ENCODE data around the gene FAHD1.
"Not testable (repeated sequence)": the region's sequence is repeated elsewhere in the genome, so short reads cannot be mapped to it uniquely, and the experiment has no call there.

The FAHD1 gene

GRCh38 chr16:1857433-1858097 lies 30.6 kb downstream of the FAHD1 start:
- DNase-seq = no peak

GRCh38 chr16:1858189-1858865 lies 31.3 kb downstream of the FAHD1 start:
- peak; percentile 32 for DNase-seq

GRCh38 chr16:1859650-1860049 lies 32.6 kb downstream of the FAHD1 start:
- DNase-seq = no peak

GRCh38 chr16:1861730-1862129 lies 34.7 kb downstream of the FAHD1 start:
- DNase-seq = no peak

GRCh38 chr16:1862394-1862793 lies 35.4 kb downstream of the FAHD1 start:
- no peak for DNase-seq

- DNase-seq = no peak
Observed at GRCh38 chr16:1863681-1864460, 36.9 kb downstream of the FAHD1 start.

GRCh38 chr16:1865902-1866690 lies 39.1 kb downstream of the FAHD1 start:
- DNase-seq = no peak

GRCh38 chr16:1870365-1871082 lies 43.5 kb downstream of the FAHD1 start:
- DNase-seq = peak; percentile 37

GRCh38 chr16:1871974-1872635 lies 45.1 kb downstream of the FAHD1 start, which contains the start of gene MEIOB:
MEIOB (minus strand) TSS chr16:1872164; CDS start chr16:1868175, 3,989 bp downstream.
- no peak for DNase-seq

- DNase-seq = no peak
Observed at GRCh38 chr16:1874854-1875253, 47.8 kb downstream of the FAHD1 start.

- not testable (repeated sequence) for DNase-seq
Observed at GRCh38 chr16:1876066-1876465, 49.1 kb downstream of the FAHD1 start.

GRCh38 chr16:1876468-1876867 lies 49.5 kb downstream of the FAHD1 start:
- DNase-seq = no peak

- DNase-seq = no peak
Observed at GRCh38 chr16:1877089-1877488, 50.1 kb downstream of the FAHD1 start.

GRCh38 chr16:1877804-1878203 lies 50.8 kb downstream of the FAHD1 start:
- DNase-seq = no peak

- no peak for DNase-seq
Observed at GRCh38 chr16:1878256-1878655, 51.2 kb downstream of the FAHD1 start.
